Prostate gland (tissue), 2 donors: ENCODE data around the gene HERC5.

ENCODE experiments used
- CTCF ChIP-seq, 4 experiments: fragments of 200-600 bp in 2 of 4; fragments of 450-650 bp in 2 of 4; sonication (generic) in 2 of 4; IDR thresholded peaks; 1 replicate in 3 of 4; 2 replicates in 1 of 4; pipeline ENCODE4 v1.5.1; 2016 to 2019; ENCODE audit warnings: antibody characterized with exemption in 4 of 4, mild to moderate bottlenecking in 2 of 4, moderate library complexity in 2 of 4
- POLR2AphosphoS5 ChIP-seq: sonication (generic); formaldehyde crosslinking; IDR thresholded peaks from one replicate; pipeline ENCODE4 v1.6.1; 2017; ENCODE audit warnings: antibody characterized with exemption

GRCh38 chr4:88533937-88534750 lies 77.2 kb downstream of the HERC5 start:
- TF ChIP-seq CTCF (IDR thresholded peaks at IDR 0.05) (no peak), POLR2AphosphoS5 (no peak)
